SU-DHL-6 (cell line): ENCODE results near the gene RHOBTB3.

Experiments
- CTCF ChIP-seq: fragments of 200-600 bp; sonication (generic); IDR thresholded peaks from one replicate; pipeline ENCODE4 v1.5.1; 2017; ENCODE audit warnings: antibody characterized with exemption, mild to moderate bottlenecking, low read length, moderate library complexity; ENCODE audit not compliant: insufficient read depth, poor library complexity, severe bottlenecking
- EZH2phosphoT487 ChIP-seq: fragments of 200-600 bp; sonication (generic), shearing (Covaris generic); conservative IDR thresholded peaks from 2 replicates; pipeline ENCODE4 v1.6.1; 2018; ENCODE audit warnings: mild to moderate bottlenecking, antibody characterized with exemption, low read length, moderate library complexity, mixed read lengths

- TF ChIP-seq CTCF (no peak), EZH2phosphoT487 (no peak)
These were observed 4.3 kb downstream of the RHOBTB3 start for GRCh38 chr5:95735406-95735805.
